Thoracic aorta (tissue), 2 donors: ENCODE data around the gene SPTBN4. TPM values are rescaled to one million over a fixed set of nuclear protein-coding genes. Genes with fewer than 3 reads are reported as not detected.

ENCODE experiments used
- ATAC-seq: fragments of 150-250 bp; one replicate; pipeline ENCODE4 v1.8.0; 2017; ENCODE audit warnings: low read depth; ENCODE audit not compliant: insufficient number of reproducible peaks, low FRiP score
- DNase-seq: peaks from one replicate; pipeline ENCODE4 v3.0.0-alpha.2; 2020; ENCODE audit warnings: low spot score
- H3K27ac ChIP-seq, 2 donors: fragments of 200-600 bp; sonication (generic); 1 replicate in 1 of 2; 2 replicates in 1 of 2; pipeline ENCODE4 v1.5.1; 2016; ENCODE audit warnings: mild to moderate bottlenecking in 2 of 2, moderate library complexity in 2 of 2
- H3K27me3 ChIP-seq: fragments of 200-600 bp; sonication (generic); replicated peaks from 2 replicates; pipeline ENCODE4 v1.6.0; 2016; ENCODE audit warnings: mild to moderate bottlenecking; ENCODE audit not compliant: insufficient read depth
- H3K36me3 ChIP-seq: fragments of 200-600 bp; sonication (generic); one replicate; pipeline ENCODE4 v1.5.1; 2016
- H3K4me1 ChIP-seq, 2 donors: fragments of 200-600 bp; sonication (generic); 1 replicate in 1 of 2; 2 replicates in 1 of 2; pipeline versions ENCODE4 v1.5.1 to v1.6.0; 2016; ENCODE audit warnings: low read depth in 2 of 2, mild to moderate bottlenecking in 1 of 2; ENCODE audit not compliant: control insufficient read depth in 1 of 2
- H3K4me3 ChIP-seq: fragments of 200-600 bp; sonication (generic); 2 replicates; pipeline ENCODE4 v1.5.1; 2016; ENCODE audit warnings: mild to moderate bottlenecking
- H3K9me3 ChIP-seq: fragments of 200-600 bp; sonication (generic); 2 replicates; pipeline ENCODE4 v1.5.1; 2016
- CTCF ChIP-seq: fragments of 200-600 bp; sonication (generic); IDR thresholded peaks from one replicate; pipeline ENCODE4 v1.5.1; 2019; ENCODE audit warnings: antibody characterized with exemption
- total RNA-seq, 2 donors: library from RNA; depleted of rRNA; stranded (reverse); fragments of >200 nt; gene quantifications; one replicate each; pipeline versions ENCODE4 v1.1.0 to v1.2.3, GENCODE V29; 2016

SPTBN4 gene
- total RNA-seq, 2 donors from 2014 or later: 2.0 to 7.0 TPM

GRCh38 chr19:40616941-40617340, 150.1 kb downstream of the SPTBN4 start:
- Histone ChIP-seq H3K27me3 (no peaks in the 10 kb centered on the region), H3K4me1 (no peaks in the 10 kb centered on the region), H3K9me3 (no peaks in the 10 kb centered on the region), H3K27ac (no peak overlapping the region), H3K36me3 (peaks cover 38% of the 10 kb centered on the region), H3K4me3 (no peak overlapping the region)
- no peak for ATAC-seq
- TF ChIP-seq CTCF: no peak
- DNase-seq: no peak

- no peaks in the 10 kb centered on the region for H3K4me1 ChIP-seq
- no peak for DNase-seq
- H3K27me3 ChIP-seq: no peaks in the 10 kb centered on the region
- H3K36me3 ChIP-seq: peaks cover 42% of the 10 kb centered on the region
- H3K9me3 ChIP-seq: no peaks in the 10 kb centered on the region
- ATAC-seq: no peak
- TF ChIP-seq CTCF: no peak
- no peak overlapping the region for H3K4me3 ChIP-seq
- no peak overlapping the region for H3K27ac ChIP-seq
Observed at GRCh38 chr19:40617961-40618360, 151.2 kb downstream of the SPTBN4 start.

- Histone ChIP-seq H3K4me3 (no peak overlapping the region), H3K36me3 (peaks cover 43% of the 10 kb centered on the region), H3K27ac (no peak overlapping the region), H3K4me1 (peaks cover 0 to 6% of the 10 kb centered on the region in 2 donors), H3K27me3 (no peaks in the 10 kb centered on the region), H3K9me3 (no peaks in the 10 kb centered on the region)
- no peak for ATAC-seq
- no peak for DNase-seq
- no peak for TF ChIP-seq CTCF
Observed at GRCh38 chr19:40619333-40620160, 152.7 kb downstream of the SPTBN4 start.

GRCh38 chr19:40620161-40620485, 153.3 kb downstream of the SPTBN4 start:
- no peak for ATAC-seq
- peaks cover 0 to 6% of the 10 kb centered on the region in 2 donors for H3K4me1 ChIP-seq
- DNase-seq: no peak
- no peaks in the 10 kb centered on the region for H3K9me3 ChIP-seq
- no peaks in the 10 kb centered on the region for H3K27me3 ChIP-seq
- no peak overlapping the region for H3K27ac ChIP-seq
- no peak overlapping the region for H3K4me3 ChIP-seq
- peaks cover 43% of the 10 kb centered on the region for H3K36me3 ChIP-seq
- no peak for TF ChIP-seq CTCF

- H3K27ac ChIP-seq: no peak overlapping the region
- peaks cover 54% of the 10 kb centered on the region for H3K36me3 ChIP-seq
- no peak for TF ChIP-seq CTCF
- ATAC-seq (no peak), DNase-seq (no peak)
- H3K4me3 ChIP-seq: no peak overlapping the region
- H3K27me3 ChIP-seq: no peaks in the 10 kb centered on the region
- H3K9me3 ChIP-seq: no peaks in the 10 kb centered on the region
- peaks cover 0 to 6% of the 10 kb centered on the region in 2 donors for H3K4me1 ChIP-seq
Observed at GRCh38 chr19:40621283-40621682, 154.5 kb downstream of the SPTBN4 start.
